Prostate gland (tissue), 2 donors: Measurements from ENCODE around the gene CUL7.

Experiments
- CTCF ChIP-seq, 4 experiments: fragments of 200-600 bp in 2 of 4; fragments of 450-650 bp in 2 of 4; sonication (generic) in 2 of 4; IDR thresholded peaks; 1 replicate in 3 of 4; 2 replicates in 1 of 4; pipeline ENCODE4 v1.5.1; 2016 to 2019; ENCODE audit warnings: antibody characterized with exemption in 4 of 4, mild to moderate bottlenecking in 2 of 4, moderate library complexity in 2 of 4
- POLR2A ChIP-seq: fragments of 450-650 bp; IDR thresholded peaks from one replicate; pipeline ENCODE4 v1.6.1; 2016; ENCODE audit warnings: antibody characterized with exemption, mild to moderate bottlenecking

- TF ChIP-seq POLR2A (no peak), CTCF (IDR thresholded peaks at IDR 0.05) (no peak)
Measured at GRCh38 chr6:43035495-43036194, 18.0 kb downstream of the CUL7 start.
